Amygdala (tissue), 56 donors: ENCODE data around the gene KRT6C.
"Not testable (repeated sequence)": the region's sequence is repeated elsewhere in the genome, so short reads cannot be mapped to it uniquely, and the experiment has no call there.

ENCODE experiments used
- DNase-seq, 56 donors: peaks; one replicate each; lab custom pipeline; 2025; lab: John Stamatoyannopoulos, UW

KRT6C gene

GRCh38 chr12:52500574-52500973 lies 27.0 kb upstream of the KRT6C start:
- DNase-seq: not testable (repeated sequence)

DNA sequence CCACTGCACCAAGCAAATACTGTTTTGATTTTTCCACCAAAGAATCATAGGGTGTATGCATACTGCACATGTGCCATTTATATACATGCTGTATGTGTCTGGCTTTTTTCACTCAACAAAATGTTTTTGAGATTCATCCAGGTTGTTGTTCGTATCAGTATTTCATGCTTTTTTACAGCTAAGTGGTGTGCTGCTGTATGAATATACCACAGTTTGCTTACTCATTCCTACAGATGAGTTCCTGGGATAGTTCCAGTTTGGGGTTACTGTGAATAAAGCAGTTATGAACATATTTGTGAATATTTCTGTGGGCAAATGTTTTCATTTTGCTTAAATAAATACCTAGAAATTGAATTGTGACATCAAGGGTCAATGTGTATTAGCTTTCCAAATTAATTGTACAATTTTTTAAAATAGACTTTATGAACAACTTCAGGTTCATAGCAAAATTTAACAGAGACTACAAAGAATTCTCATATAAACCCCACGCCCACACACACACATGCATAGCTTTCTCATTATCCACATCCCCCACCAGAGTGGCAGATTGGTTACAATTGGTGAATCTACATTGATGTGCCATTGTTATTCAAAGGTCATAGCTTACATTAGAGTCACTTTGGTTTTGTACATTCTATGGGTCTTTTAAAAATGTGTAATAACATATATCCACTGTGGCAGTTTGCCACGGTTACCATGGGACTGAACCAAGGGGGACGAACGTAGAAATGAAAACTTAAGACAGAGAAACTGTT lies 26.4 kb upstream of the KRT6C start:
- no peak for DNase-seq

GRCh38 chr12:52498946-52499345 lies 25.3 kb upstream of the KRT6C start:
- DNase-seq: no peak

DNA sequence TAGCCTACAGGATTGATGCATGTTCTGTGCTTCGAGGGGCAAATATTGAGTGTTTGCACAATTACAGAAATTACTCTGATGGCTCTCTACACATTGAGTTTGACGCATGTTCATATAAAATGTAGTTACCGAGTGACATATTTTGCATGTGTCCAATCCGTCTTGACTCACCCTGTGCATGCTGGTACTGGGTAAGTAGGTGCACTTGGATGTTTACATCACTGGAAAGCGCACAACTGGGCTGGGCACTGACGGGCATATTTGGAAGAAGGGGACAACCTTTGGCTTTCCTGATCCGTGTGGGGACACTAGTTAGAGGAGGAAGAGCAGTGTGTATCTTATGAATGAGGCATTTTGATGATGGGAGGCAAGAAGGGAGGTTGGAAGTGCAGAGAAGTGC lies 24.4 kb upstream of the KRT6C start:
- no peak for DNase-seq

DNA sequence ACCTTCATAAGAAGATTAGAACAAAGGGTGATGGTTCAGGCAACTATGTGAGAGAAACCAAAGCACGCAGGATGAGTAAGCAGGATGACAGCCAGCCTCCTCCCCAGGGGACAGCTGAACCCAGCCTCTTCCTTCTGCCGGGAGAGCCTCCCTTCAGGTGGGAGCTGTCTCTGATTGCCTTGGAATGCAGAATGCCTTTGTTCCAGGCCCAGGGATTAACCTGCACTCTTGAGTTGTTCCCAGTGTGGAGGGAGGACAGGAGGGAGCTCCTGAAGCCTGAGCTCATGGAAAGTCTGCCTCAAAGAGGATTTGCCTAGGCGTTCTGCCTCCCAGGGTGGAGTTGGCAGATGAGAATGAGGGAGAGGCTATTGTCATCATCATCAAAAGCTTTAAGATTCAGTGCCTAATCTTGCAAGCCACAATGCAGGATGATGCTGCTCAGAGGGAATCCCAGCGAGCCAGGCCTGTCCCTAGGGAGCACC lies 23.0 kb upstream of the KRT6C start:
- DNase-seq: no peak

GRCh38 chr12:52496054-52496453 lies 22.4 kb upstream of the KRT6C start:
- no peak for DNase-seq

DNA sequence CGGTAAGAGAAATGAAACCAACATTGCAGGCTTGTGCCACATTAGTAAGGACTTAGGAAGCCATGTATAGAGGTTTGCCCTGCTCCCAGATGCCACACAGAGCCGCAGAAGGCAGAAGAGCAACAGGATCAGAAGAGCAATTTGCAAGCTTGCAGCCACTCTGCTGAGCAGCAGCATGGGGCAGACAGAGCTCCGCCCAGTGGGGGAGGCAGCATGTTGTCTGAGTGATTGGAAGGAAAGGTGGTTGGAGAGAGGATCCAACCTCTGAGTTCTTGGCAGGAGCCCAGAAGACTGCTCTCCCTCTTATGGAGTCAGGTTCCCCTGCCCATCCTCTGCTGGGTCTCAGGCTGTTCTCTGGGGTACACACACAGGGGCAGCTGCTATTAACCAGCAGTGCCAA lies 21.8 kb upstream of the KRT6C start:
- DNase-seq: peak in 2 of 56 donors; percentile 6 to 12

DNA sequence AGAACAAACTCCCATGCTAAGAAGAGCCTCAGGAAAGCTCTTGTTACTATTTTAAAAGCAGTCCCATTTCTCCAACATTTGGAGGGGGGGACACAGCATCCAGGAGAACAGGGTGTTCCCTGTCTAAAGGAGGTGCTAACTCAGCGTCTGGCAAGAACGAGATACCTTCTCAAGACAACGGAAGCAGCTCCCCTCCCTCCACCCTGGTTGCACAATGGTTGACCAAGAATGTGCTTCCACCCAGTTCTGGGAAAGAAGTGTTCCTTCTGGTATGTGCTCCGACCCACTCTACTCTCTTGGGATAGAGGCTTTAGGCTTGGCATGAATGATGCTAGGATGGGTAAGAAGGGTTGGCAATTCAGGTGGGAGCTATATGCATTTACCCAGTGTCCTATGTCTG lies 20.9 kb upstream of the KRT6C start:
- DNase-seq: no peak

DNA sequence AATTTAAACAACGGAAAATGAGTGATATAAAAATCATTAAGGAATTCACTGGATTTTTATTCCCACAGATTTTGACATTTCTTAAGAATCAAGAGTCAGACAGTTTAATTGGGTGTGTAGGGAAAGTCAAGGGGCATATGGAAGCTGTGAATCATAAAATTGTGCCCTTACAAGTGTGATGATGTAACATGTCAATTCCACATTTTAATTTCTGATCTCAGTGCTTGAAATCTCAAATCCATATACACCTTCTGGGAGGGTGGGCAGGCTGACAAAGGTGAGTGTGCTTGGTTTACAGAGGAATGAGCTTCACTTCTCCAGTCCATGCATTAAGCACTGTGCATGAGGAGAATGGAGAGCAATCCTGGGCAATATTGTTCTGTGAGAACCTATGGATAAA lies 20.5 kb upstream of the KRT6C start:
- DNase-seq: no peak

- no peak for DNase-seq
Measured at GRCh38 chr12:52493172-52493571, 19.6 kb upstream of the KRT6C start, which contains the start of gene KRT6A. Gene KRT6A (minus strand): TSS chr12:52493257. CDS start chr12:52493188, 69 bp downstream.

GRCh38 chr12:52492405-52492804 lies 18.8 kb upstream of the KRT6C start:
- not testable (repeated sequence) for DNase-seq

DNA sequence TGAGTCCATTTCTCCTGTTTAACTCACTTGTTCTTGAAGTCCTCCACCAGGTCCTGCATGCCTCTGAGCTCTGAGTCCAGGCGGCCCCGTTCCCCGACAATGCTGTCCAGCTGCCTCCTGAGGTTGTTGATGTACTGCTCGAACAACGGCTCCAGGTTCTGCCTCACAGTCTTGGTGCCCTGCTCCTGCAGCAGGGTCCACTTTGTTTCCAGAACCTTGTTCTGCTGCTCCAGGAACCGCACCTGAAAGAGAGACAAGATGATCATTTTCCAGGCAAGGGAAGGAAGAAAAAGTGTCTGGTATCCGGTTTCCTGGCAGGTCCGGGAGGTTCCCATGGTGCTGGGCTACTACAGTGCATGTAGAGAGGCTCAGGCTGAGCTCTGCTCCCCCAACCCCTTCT lies 17.9 kb upstream of the KRT6C start:
- not testable (repeated sequence) for DNase-seq

- DNase-seq: no peak
Measured at GRCh38 chr12:52488736-52489135, 15.1 kb upstream of the KRT6C start.

DNA sequence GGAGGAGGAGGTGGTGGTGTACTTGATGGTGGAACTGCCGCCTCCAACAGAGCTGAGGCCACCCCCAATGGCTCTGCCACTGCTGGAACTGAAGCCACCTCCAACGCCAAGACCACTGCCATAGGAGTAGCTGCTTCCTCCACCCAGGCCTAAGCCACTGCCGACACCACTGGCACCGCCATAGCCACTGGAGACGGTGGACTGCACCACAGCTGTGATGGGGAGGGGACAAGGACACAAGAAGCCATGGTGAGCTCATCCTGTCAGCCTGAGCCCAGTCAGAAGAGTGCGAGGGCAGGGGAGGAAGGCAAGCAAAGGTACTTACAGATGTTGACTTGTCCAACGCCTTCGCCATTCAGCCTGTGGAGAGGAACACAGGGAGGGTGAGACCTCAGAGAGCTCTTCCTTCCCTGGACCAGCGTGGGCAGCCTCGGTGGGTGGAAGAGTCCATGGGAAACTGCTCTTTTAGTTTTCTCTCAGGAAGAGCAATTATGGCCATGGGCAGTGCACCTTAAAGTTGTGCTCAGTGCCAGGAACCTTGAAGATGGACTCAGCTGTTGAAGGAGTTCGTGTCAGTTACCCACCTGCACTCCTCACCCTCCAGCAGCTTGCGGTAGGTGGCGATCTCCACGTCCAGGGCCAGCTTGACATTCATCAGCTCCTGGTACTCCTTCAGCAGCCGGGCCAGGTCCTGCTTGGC lies 14.3 kb upstream of the KRT6C start:
- DNase-seq: not testable (repeated sequence)

- DNase-seq: no peak
Measured at GRCh38 chr12:52487211-52487610, 13.6 kb upstream of the KRT6C start.

- no peak for DNase-seq
Measured at GRCh38 chr12:52486166-52487105, 12.8 kb upstream of the KRT6C start.

DNA sequence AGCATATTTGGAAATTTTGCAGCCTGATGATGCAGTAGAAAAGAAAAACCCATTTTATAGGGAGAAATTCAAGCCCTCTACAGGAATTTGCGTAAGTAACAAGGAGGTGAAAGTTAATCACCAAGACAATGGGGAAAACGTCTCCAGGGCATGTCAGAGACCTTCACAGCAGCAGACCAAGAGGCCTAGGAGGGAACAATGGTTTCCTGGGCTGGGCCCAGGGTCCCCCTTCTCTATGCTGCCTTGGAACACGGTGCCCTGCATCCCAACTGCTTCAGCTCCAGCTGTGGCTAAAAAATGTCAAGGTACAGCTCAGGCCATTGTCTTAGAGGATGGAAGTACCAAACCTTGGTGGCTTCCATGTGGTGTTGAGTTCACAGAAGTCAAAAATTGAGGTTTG lies 6.5 kb upstream of the KRT6C start:
- DNase-seq: no peak

- DNase-seq: no peak
Measured at GRCh38 chr12:52477651-52478050, 4.0 kb upstream of the KRT6C start.

- no peak for DNase-seq
Measured at GRCh38 chr12:52474212-52474611, 607 bp upstream of the KRT6C start.

DNA sequence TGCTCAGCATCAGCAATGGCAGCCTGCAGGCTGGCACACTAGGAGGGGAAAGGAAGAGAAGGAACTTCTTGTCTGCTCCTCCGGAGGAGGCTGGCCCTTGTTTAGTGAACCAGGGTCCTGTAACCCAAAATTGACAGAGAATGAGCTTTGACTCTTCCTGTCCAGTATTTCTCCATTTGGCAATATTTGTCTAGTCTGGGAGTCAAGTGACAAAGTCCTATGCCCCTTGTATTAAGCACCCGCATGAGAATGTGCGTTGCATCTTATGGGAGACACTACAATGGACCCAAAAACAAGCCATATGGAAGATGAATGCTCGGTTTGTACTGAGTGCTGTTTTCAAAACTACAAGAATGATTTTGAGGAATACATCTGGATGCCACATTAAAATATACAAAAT lies 3.8 kb downstream of the KRT6C start:
- DNase-seq: no peak

GRCh38 chr12:52464897-52465296 lies 8.7 kb downstream of the KRT6C start:
- DNase-seq: no peak
